HUES48 (cell line): ENCODE measurements around the gene SPO11.

Experiments used
- H3K27ac ChIP-seq: one replicate; pipeline ENCODE4 v1.7.0; 2013; ENCODE audit warnings: low read depth, low read length, inconsistent platforms
- H3K27me3 ChIP-seq: 2 replicates; pipeline ENCODE4 v1.6.1; 2013; ENCODE audit warnings: mild to moderate bottlenecking, low read length; ENCODE audit not compliant: control insufficient read depth, insufficient read depth
- H3K36me3 ChIP-seq: 2 replicates; pipeline ENCODE4 v1.6.1; 2013; ENCODE audit warnings: low read length; ENCODE audit not compliant: control insufficient read depth, insufficient read depth
- H3K4me1 ChIP-seq: 2 replicates; pipeline ENCODE4 v1.6.1; 2013; ENCODE audit warnings: mild to moderate bottlenecking, low read length; ENCODE audit not compliant: control insufficient read depth, insufficient read depth
- H3K4me3 ChIP-seq: 2 replicates; pipeline ENCODE4 v1.5.1; 2013; ENCODE audit warnings: mild to moderate bottlenecking, low read depth, low read length
- H3K9ac ChIP-seq: 2 replicates; pipeline ENCODE4 v1.6.1; 2013; ENCODE audit warnings: mild to moderate bottlenecking, low read depth, low read length, moderate library complexity
- H3K9me3 ChIP-seq: 2 replicates; pipeline ENCODE4 v1.6.1; 2013; ENCODE audit warnings: low read length; ENCODE audit not compliant: control insufficient read depth, insufficient read depth

SPO11 gene

GRCh38 chr20:57329608-57330221 lies at the start of gene SPO11:
Gene SPO11, plus strand, starts transcription at chr20:57329803. Its CDS starts 65 bp downstream, at chr20:57329868.
- Histone ChIP-seq H3K4me3 (no peak within 1 kb of the TSS), H3K27me3 (peaks cover 8% of the 10 kb centered on the region; the same call in 1 of the 2 replicates), H3K9me3 (no peaks in the 10 kb centered on the region), H3K36me3 (no peaks in the 10 kb centered on the region), H3K4me1 (peaks cover 7% of the 10 kb centered on the region; the same call in 1 of the 2 replicates), H3K9ac (no peak within 1 kb of the TSS), H3K27ac (no peak within 1 kb of the TSS)

GRCh38 chr20:57280221-57280620 lies 49.4 kb upstream of the SPO11 start:
- Histone ChIP-seq H3K9ac (no peak overlapping the region), H3K27ac (no peak overlapping the region), H3K27me3 (peaks cover 9% of the 10 kb centered on the region; the same call in 1 of the 2 replicates), H3K36me3 (no peaks in the 10 kb centered on the region), H3K4me3 (no peak overlapping the region), H3K4me1 (no peaks in the 10 kb centered on the region), H3K9me3 (no peaks in the 10 kb centered on the region)

GRCh38 chr20:57281900-57282299 lies 47.7 kb upstream of the SPO11 start:
- Histone ChIP-seq H3K9me3 (no peaks in the 10 kb centered on the region), H3K4me1 (no peaks in the 10 kb centered on the region), H3K27ac (no peak overlapping the region), H3K36me3 (no peaks in the 10 kb centered on the region), H3K27me3 (peaks cover 9% of the 10 kb centered on the region; the same call in 1 of the 2 replicates), H3K4me3 (no peak overlapping the region), H3K9ac (no peak overlapping the region)

- Histone ChIP-seq H3K9me3 (no peaks in the 10 kb centered on the region), H3K36me3 (no peaks in the 10 kb centered on the region), H3K4me1 (no peaks in the 10 kb centered on the region), H3K9ac (no peak overlapping the region), H3K27me3 (peaks cover 9% of the 10 kb centered on the region; the same call in 1 of the 2 replicates), H3K4me3 (no peak overlapping the region), H3K27ac (no peak overlapping the region)
Observed at GRCh38 chr20:57282670-57283361, 46.8 kb upstream of the SPO11 start.

GRCh38 chr20:57283860-57284259 lies 45.7 kb upstream of the SPO11 start:
- peaks cover 4% of the 10 kb centered on the region; the same call in 1 of the 2 replicates for H3K27me3 ChIP-seq
- H3K36me3 ChIP-seq: no peaks in the 10 kb centered on the region
- no peak overlapping the region for H3K4me3 ChIP-seq
- H3K9ac ChIP-seq: no peak overlapping the region
- H3K4me1 ChIP-seq: 0 out of 2 replicates have a peak, but pooled peaks cover 3% of the 10 kb centered on the region
- no peaks in the 10 kb centered on the region for H3K9me3 ChIP-seq
- no peak overlapping the region for H3K27ac ChIP-seq

- H3K27me3 ChIP-seq: no peaks in the 10 kb centered on the region; the same call in 1 of the 2 replicates
- H3K4me3 ChIP-seq: no peak overlapping the region
- peaks cover 10% of the 10 kb centered on the region; the same call in 1 of the 2 replicates for H3K4me1 ChIP-seq
- H3K9ac ChIP-seq: no peak overlapping the region
- H3K27ac ChIP-seq: no peak overlapping the region
- no peaks in the 10 kb centered on the region for H3K9me3 ChIP-seq
- H3K36me3 ChIP-seq: no peaks in the 10 kb centered on the region
Observed at GRCh38 chr20:57287007-57287880, 42.4 kb upstream of the SPO11 start.

GRCh38 chr20:57287901-57288300 lies 41.7 kb upstream of the SPO11 start:
- Histone ChIP-seq H3K9ac (no peak overlapping the region), H3K4me1 (peaks cover 10% of the 10 kb centered on the region; the same call in 1 of the 2 replicates), H3K27me3 (no peaks in the 10 kb centered on the region; the same call in 1 of the 2 replicates), H3K36me3 (no peaks in the 10 kb centered on the region), H3K4me3 (no peak overlapping the region), H3K27ac (no peak overlapping the region), H3K9me3 (no peaks in the 10 kb centered on the region)

- Histone ChIP-seq H3K36me3 (no peaks in the 10 kb centered on the region), H3K4me3 (no peak overlapping the region), H3K9ac (no peak overlapping the region), H3K27me3 (no peaks in the 10 kb centered on the region; the same call in 1 of the 2 replicates), H3K27ac (no peak overlapping the region), H3K9me3 (no peaks in the 10 kb centered on the region), H3K4me1 (peaks cover 10% of the 10 kb centered on the region; the same call in 1 of the 2 replicates)
Observed at GRCh38 chr20:57288651-57289277, 40.8 kb upstream of the SPO11 start.

- Histone ChIP-seq H3K27ac (no peak overlapping the region), H3K9me3 (no peaks in the 10 kb centered on the region), H3K9ac (no peak overlapping the region), H3K4me1 (peaks cover 10% of the 10 kb centered on the region; the same call in 1 of the 2 replicates), H3K4me3 (no peak overlapping the region), H3K36me3 (no peaks in the 10 kb centered on the region), H3K27me3 (no peaks in the 10 kb centered on the region; the same call in 1 of the 2 replicates)
Observed at GRCh38 chr20:57289391-57290177, 40.0 kb upstream of the SPO11 start.

- Histone ChIP-seq H3K4me3 (no peak overlapping the region), H3K9ac (no peak overlapping the region), H3K4me1 (peaks cover 10% of the 10 kb centered on the region; the same call in 1 of the 2 replicates), H3K36me3 (no peaks in the 10 kb centered on the region), H3K9me3 (no peaks in the 10 kb centered on the region), H3K27me3 (no peaks in the 10 kb centered on the region), H3K27ac (no peak overlapping the region)
Observed at GRCh38 chr20:57290178-57290484, 39.5 kb upstream of the SPO11 start.
